HG03520 (cell line): ENCODE results near the gene USO1.

Source experiments
- ATAC-seq: cut with Tn5 transposase; IDR thresholded peaks from one replicate; pipeline ENCODE4 v1.9.1; 2021; ENCODE audit warnings: mild to moderate bottlenecking, moderate library complexity; ENCODE audit not compliant: unreplicated experiment

Gene USO1

GRCh38 chr4:75834095-75834771 lies 109.9 kb downstream of the USO1 start:
- no peak for ATAC-seq

- ATAC-seq: no peak
Measured at GRCh38 chr4:75834772-75835154, 110.4 kb downstream of the USO1 start.

- ATAC-seq: peak; percentile 84
Measured at GRCh38 chr4:75841641-75842520, 117.5 kb downstream of the USO1 start.

GRCh38 chr4:75843596-75843995 lies 119.2 kb downstream of the USO1 start:
- no peak for ATAC-seq

- ATAC-seq: no peak
Measured at GRCh38 chr4:75844151-75844662, 119.8 kb downstream of the USO1 start.

- no peak for ATAC-seq
Measured at GRCh38 chr4:75845992-75846391, 121.6 kb downstream of the USO1 start.

GRCh38 chr4:75848171-75848760 lies 123.9 kb downstream of the USO1 start:
- peak; percentile 84 for ATAC-seq

- no peak for ATAC-seq
Measured at GRCh38 chr4:75848891-75849290, 124.5 kb downstream of the USO1 start.

- ATAC-seq: no peak
Measured at GRCh38 chr4:75849461-75849860, 125.1 kb downstream of the USO1 start.

GRCh38 chr4:75858721-75859120 lies 134.3 kb downstream of the USO1 start:
- no peak for ATAC-seq

GRCh38 chr4:75860606-75861005 lies 136.2 kb downstream of the USO1 start:
- no peak for ATAC-seq
